Stimulated activated CD8-positive, alpha-beta memory T cell treated with anti-CD3 and anti-CD28 coated beads, Interleukin-15, amount 100 ng/mL, for 24 hours (primary cell): ENCODE measurements around the gene LPIN1.

ENCODE experiments used
- DNase-seq: peaks from one replicate; pipeline ENCODE4 v3.0.0-alpha.2; 2020; ENCODE audit warnings: low read depth

Gene LPIN1

GRCh38 chr2:11746376-11746806 lies at the start of gene LPIN1:
Gene LPIN1, plus strand, starts transcription at chr2:11746632. Its CDS starts 18,910 bp downstream, at chr2:11765542.
- peak; percentile 74 for DNase-seq

GRCh38 chr2:11696736-11697102 lies 49.7 kb upstream of the LPIN1 start:
- DNase-seq, result no peak

- no peak for DNase-seq
Measured at GRCh38 chr2:11697103-11697871, 49.1 kb upstream of the LPIN1 start.

GRCh38 chr2:11698009-11698922 lies 48.2 kb upstream of the LPIN1 start:
- no peak for DNase-seq

GRCh38 chr2:11699686-11700670 lies 46.5 kb upstream of the LPIN1 start:
- DNase-seq, result no peak

GRCh38 chr2:11701206-11701605 lies 45.2 kb upstream of the LPIN1 start:
- DNase-seq, result no peak

GRCh38 chr2:11701751-11702301 lies 44.6 kb upstream of the LPIN1 start:
- no peak for DNase-seq

GRCh38 chr2:11702946-11703345 lies 43.5 kb upstream of the LPIN1 start:
- no peak for DNase-seq

GRCh38 chr2:11703700-11704099 lies 42.7 kb upstream of the LPIN1 start:
- DNase-seq, result no peak

- DNase-seq, result no peak
Measured at GRCh38 chr2:11705063-11705462, 41.4 kb upstream of the LPIN1 start.

GRCh38 chr2:11705711-11706110 lies 40.7 kb upstream of the LPIN1 start:
- DNase-seq, result no peak

- no peak for DNase-seq
Measured at GRCh38 chr2:11708106-11708505, 38.3 kb upstream of the LPIN1 start.

GRCh38 chr2:11709293-11709692 lies 37.1 kb upstream of the LPIN1 start:
- no peak for DNase-seq

- DNase-seq, result no peak
Measured at GRCh38 chr2:11710210-11710609, 36.2 kb upstream of the LPIN1 start.

GRCh38 chr2:11710632-11711353 lies 35.6 kb upstream of the LPIN1 start:
- DNase-seq, result no peak

GRCh38 chr2:11711354-11711716 lies 35.1 kb upstream of the LPIN1 start:
- no peak for DNase-seq

- no peak for DNase-seq
Measured at GRCh38 chr2:11711751-11712150, 34.7 kb upstream of the LPIN1 start.

- DNase-seq, result no peak
Measured at GRCh38 chr2:11712866-11713265, 33.6 kb upstream of the LPIN1 start.

- DNase-seq, result no peak
Measured at GRCh38 chr2:11713815-11714214, 32.6 kb upstream of the LPIN1 start.

GRCh38 chr2:11715987-11716652 lies 30.3 kb upstream of the LPIN1 start:
- DNase-seq, result no peak
